Umbilical cord (tissue), 2 donors: ENCODE results near the gene OR8B8. TPM values are rescaled to one million over a fixed set of nuclear protein-coding genes. Genes with fewer than 3 reads are reported as not detected.
"Not testable (repeated sequence)": the region's sequence is repeated elsewhere in the genome, so short reads cannot be mapped to it uniquely, and the experiment has no call there.

Experiments used
- DNase-seq: peaks from one replicate; pipeline ENCODE4 v3.0.0-alpha.2; 2015; ENCODE audit warnings: low spot score
- total RNA-seq: library from RNA; depleted of rRNA; stranded (reverse); fragments of >200 nt; gene quantifications from one replicate; pipeline ENCODE4 v1.2.3, GENCODE V29; 2014; ENCODE audit warnings: low replicate concordance; ENCODE audit not compliant: insufficient read depth

OR8B8 gene
- 4.6 TPM for total RNA-seq

DNA sequence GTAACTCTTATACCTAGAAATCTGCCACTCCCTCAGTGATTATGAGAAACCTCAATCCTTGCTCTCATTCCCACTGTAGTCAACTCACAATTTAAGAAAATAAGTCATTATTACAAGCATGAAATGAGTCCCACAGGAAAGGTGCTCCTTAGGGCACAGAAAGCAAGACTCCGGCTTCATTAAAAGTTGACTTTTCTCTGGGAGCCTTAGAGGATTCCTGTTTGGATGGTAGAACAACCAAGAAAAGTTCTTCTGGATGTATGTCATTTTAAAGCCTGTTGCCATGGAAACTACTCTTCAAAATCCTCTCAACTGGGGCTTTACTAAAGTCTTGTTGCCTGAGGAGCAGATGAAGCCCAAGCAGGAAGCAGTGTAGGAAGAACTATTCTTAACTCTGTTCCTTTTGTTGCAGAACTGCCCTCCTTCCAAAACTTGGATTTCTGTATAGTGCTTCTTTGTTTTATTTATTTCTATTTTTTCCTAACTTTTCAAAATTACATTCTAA is at the start of gene OR8B8:
Gene OR8B8, minus strand, starts transcription at position 51 of the 505 bp plus-strand sequence. CDS start 4,611 bp downstream, outside the sequence.
- DNase-seq, result no peak

GRCh38 chr11:124493016-124493655 is 47.6 kb upstream of the OR8B8 start:
- no peak for DNase-seq

DNA sequence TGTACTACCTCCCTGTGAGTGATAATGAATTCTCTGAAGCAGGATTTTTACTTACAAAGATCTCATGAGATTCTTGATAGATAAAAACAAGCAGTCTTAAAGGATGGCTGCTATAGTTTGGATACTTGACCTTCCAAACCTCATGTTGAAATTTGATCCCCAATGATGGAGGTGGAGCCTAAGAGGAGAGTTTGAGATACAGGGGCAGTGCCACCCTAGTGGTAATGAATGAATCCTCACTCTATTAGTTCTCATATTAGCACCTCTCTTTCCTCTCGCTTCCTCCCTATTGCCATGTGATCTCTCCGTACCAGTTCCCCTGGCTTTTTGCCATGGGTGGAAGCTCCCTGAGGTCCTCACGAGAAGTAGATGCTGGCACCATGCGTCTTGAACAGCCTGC is 37.9 kb upstream of the OR8B8 start:
- DNase-seq, result no peak

DNA sequence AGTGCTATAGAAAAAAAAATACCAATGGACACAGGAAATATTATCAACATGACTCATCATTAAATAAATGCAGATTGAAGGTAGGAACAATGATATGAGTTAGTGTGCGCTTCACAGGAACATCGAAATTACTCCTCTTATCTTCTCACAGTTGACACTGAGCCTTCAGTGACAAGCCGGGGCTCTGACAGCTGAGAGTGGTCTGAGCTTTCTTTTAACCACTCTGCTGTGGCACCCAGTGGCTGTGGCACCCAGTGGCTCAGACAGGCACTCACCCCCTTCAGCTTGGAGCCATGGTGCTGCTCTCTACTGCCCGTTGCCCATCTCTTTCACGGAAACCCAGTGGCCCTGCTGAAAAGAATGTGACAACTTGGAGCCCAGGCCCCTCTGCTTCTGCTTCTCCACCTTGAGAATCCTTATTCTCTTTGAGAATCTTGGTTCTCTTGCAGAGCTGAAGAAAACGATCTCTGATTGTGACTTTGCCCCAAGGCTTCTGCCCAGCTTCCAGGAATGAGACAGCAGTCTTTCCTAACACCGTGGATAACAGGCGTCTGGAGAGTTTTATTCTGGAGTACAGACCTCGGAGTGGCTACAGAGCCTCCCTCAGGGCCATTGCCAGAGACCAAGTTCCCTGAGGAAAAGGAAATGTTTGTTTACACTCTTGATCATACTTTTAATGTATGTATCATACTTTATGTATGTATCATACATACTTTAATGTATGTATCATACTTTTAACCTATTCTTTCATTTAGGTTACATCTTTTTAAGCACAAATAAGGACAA is 37.1 kb upstream of the OR8B8 start:
- peak; percentile 65 for DNase-seq

GRCh38 chr11:124481365-124482323 is 36.1 kb upstream of the OR8B8 start:
- DNase-seq, result peak; percentile 88

- no peak for DNase-seq
Measured at GRCh38 chr11:124479561-124479960, 34.1 kb upstream of the OR8B8 start.

DNA sequence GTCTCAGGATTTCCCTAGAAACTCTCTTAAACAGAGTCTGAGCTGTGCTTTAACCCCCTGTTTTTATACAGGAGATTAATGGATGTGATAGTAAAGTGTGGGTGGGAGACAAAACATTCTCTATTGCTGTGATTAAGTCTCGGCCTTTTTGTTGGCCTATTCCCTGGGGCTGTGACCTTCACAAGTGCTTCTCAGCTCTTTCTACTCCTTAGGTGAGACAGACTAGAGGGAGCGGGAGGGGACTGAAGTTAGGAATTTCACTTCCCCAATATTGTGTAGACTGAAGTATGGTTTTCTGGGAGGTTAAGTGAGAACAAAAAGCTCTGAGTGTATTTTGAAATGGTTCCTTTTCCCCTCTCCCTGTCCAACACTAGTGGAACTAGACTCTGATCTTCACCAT is 29.8 kb upstream of the OR8B8 start:
- DNase-seq, result no peak

GRCh38 chr11:124474779-124475178 is 29.3 kb upstream of the OR8B8 start:
- no peak for DNase-seq

- DNase-seq, result no peak
Measured at GRCh38 chr11:124474079-124474478, 28.6 kb upstream of the OR8B8 start.

GRCh38 chr11:124473476-124473875 is 28.0 kb upstream of the OR8B8 start:
- DNase-seq, result no peak

GRCh38 chr11:124470561-124471227 is 25.2 kb upstream of the OR8B8 start:
- no peak for DNase-seq

GRCh38 chr11:124467381-124467927 is 22.0 kb upstream of the OR8B8 start:
- DNase-seq, result no peak

DNA sequence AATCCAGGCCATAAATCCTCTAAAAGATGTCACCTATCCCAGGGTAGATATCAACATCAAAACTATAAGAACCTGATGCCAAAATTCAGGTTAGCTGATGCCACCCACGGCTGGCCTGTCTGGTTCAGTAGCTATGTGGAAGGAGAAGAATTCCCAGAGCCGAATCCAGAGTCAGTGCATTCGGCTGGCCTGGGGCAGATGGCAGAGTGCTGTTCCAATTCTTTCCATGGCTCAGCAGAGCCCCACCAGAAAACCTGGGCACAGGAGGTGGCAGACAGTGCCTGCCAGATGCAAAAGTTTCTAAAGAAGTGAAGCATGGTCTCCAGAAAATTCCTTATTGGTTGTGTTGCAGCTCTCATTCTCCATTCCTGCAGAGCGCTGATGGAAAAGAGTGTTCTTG is 19.9 kb upstream of the OR8B8 start:
- DNase-seq, result no peak

DNA sequence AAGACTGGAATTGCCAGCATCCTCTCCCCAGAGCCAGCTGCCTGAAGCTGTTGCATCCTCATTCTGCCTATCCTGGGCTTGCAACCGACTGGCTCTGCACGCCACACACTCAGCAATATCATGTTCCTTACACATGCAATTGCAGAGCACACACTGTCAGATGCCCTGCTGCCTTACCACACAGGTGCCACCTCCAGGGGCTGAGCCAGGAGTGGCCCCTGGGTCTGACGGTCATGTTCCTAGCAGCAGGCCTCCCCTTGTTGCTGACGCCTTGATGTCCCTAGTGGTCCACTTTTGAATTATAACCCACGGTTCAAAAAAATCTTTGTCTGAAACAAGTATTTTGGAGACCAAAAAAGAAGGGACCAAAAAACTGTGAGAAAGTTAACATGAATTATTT is 18.5 kb upstream of the OR8B8 start:
- DNase-seq, result no peak

GRCh38 chr11:124463324-124463723 is 17.8 kb upstream of the OR8B8 start:
- no peak for DNase-seq

DNA sequence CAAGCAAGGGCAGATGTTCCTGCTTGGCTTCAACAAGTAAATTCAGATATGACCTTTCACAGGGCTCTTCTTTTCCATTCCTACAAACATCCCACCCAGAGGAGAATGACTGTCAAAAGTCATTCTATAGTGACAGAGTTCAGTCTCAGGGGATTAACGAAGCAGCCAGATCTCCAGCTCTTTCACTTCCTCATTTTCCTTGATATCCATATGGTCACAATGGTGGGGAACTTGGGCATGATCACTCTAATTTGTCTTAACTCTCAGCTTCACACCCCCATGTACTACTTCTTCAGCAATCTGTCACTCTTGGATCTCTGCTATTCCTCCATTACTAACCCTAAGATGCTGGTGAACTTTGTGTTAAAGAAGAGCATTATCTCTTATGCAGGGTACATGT is 15.0 kb upstream of the OR8B8 start:
- no peak for DNase-seq

GRCh38 chr11:124459379-124459778 is 13.9 kb upstream of the OR8B8 start:
- DNase-seq, result not testable (repeated sequence)

DNA sequence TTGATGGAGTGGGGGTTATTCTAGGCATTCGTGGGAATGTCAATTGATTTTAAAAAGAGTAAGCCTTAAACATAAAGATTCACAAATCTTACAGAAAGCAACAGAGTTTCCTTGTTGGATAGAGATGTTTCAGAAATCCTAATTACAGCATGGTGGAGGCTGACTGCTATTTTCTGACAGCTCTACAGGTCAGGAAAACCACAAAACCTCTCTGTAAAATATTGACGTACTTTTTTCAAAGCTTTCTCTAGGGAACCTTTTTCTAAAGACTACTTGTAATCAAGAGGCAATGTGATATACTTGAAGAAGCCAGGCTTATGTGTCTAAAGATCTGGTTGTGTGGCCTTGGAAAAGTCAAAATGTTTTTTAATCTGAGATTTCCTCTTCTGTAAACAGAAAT is 9.1 kb upstream of the OR8B8 start:
- DNase-seq, result no peak

GRCh38 chr11:124446916-124447315 is 1.4 kb upstream of the OR8B8 start:
- no peak for DNase-seq

DNA sequence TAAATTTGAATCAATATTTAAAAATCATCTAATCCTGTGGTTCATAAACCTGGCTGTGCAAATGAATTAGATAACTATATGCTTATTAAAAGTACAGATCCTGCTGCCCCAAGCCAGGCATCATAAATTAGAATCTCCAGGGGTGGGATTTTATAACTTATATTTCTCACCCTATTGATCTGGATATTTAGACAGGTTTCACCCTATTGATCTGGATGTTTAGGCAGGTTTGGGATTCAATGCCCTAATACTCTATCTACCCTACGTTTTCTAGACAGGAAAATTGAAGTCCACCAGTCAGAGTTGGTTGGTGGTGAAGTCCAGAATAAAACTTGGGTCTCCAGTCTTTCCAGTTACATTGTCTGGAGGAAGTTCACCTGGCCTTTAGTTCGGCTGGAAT is 2.6 kb downstream of the OR8B8 start:
- no peak for DNase-seq

- peak; percentile 11 for DNase-seq
Measured at GRCh38 chr11:124442442-124442841, 3.1 kb downstream of the OR8B8 start.
